Loucy (cell line): ENCODE measurements around the gene PPARG.

Source experiments
- H2AFZ ChIP-seq: fragments of 200-600 bp; sonication (generic); 2 replicates; pipeline ENCODE4 v1.6.0; 2016; ENCODE audit warnings: antibody characterized with exemption, mild to moderate bottlenecking, low read length, moderate library complexity
- H3F3A ChIP-seq: fragments of 200-600 bp; 2 replicates; pipeline ENCODE4 v1.6.0; 2016; ENCODE audit warnings: antibody characterized with exemption, low read depth, mild to moderate bottlenecking
- H3K27me3 ChIP-seq: fragments of 200-600 bp; sonication (generic); 2 replicates; pipeline ENCODE4 v1.6.1; 2014; ENCODE audit warnings: low read length, mild to moderate bottlenecking; ENCODE audit not compliant: insufficient read depth, poor library complexity, severe bottlenecking
- H3K36me3 ChIP-seq: fragments of 200-600 bp; sonication (generic); 2 replicates; pipeline ENCODE4 v1.6.1; 2016; ENCODE audit warnings: low read length; ENCODE audit not compliant: insufficient read depth
- H3K4me1 ChIP-seq: fragments of 200-600 bp; sonication (generic); 2 replicates; pipeline ENCODE4 v1.5.1; 2014; ENCODE audit warnings: low read length, mild to moderate bottlenecking; ENCODE audit not compliant: insufficient read depth, poor library complexity, severe bottlenecking
- H3K4me2 ChIP-seq: fragments of 200-600 bp; sonication (generic); 2 replicates; pipeline ENCODE4 v1.6.0; 2014; ENCODE audit warnings: antibody characterized with exemption, low read length, low read depth, mild to moderate bottlenecking; ENCODE audit not compliant: poor library complexity, severe bottlenecking
- H3K4me3 ChIP-seq: fragments of 200-600 bp; sonication (generic); 2 replicates; pipeline ENCODE4 v1.5.1; 2014; ENCODE audit warnings: low read length, mild to moderate bottlenecking, mixed read lengths; ENCODE audit not compliant: poor library complexity, severe bottlenecking
- H3K79me2 ChIP-seq: fragments of 200-600 bp; sonication (generic); 2 replicates; pipeline ENCODE4 v1.6.1; 2014; ENCODE audit warnings: low read length; ENCODE audit not compliant: insufficient read depth
- H3K9ac ChIP-seq: fragments of 200-600 bp; sonication (generic); 2 replicates; pipeline ENCODE4 v1.6.0; 2014; ENCODE audit warnings: mild to moderate bottlenecking, low read depth, low read length, moderate library complexity; ENCODE audit not compliant: poor library complexity, severe bottlenecking
- H3K9me2 ChIP-seq: fragments of 200-600 bp; sonication (generic); replicated peaks from 2 replicates; pipeline ENCODE4 v1.6.1; 2016; ENCODE audit warnings: low read depth, low read length, mixed read lengths
- H3K9me3 ChIP-seq: fragments of 200-600 bp; sonication (generic); 2 replicates; pipeline ENCODE4 v1.6.1; 2014; ENCODE audit warnings: mild to moderate bottlenecking, antibody characterized with exemption, low read length, low read depth; ENCODE audit not compliant: insufficient read depth
- H4K20me1 ChIP-seq: fragments of 200-600 bp; sonication (generic); 2 replicates; pipeline ENCODE4 v1.6.0; 2014; ENCODE audit warnings: antibody characterized with exemption, low read length, mild to moderate bottlenecking; ENCODE audit not compliant: insufficient read depth, poor library complexity, severe bottlenecking
- EZH2phosphoT487 ChIP-seq: fragments of 200-600 bp; IDR thresholded peaks from 2 replicates; pipeline ENCODE4 v1.6.1; 2018; ENCODE audit warnings: antibody characterized with exemption, mild to moderate bottlenecking, moderate library complexity, borderline replicate concordance
- TF ChIP-seq, protein P1 (sequence below): fragments of 200-600 bp; sonication (generic); conservative IDR thresholded peaks from 2 replicates; pipeline ENCODE4 v1.5.1; 2014; ENCODE audit warnings: mild to moderate bottlenecking, antibody characterized with exemption, low read length

The PPARG gene

DNA sequence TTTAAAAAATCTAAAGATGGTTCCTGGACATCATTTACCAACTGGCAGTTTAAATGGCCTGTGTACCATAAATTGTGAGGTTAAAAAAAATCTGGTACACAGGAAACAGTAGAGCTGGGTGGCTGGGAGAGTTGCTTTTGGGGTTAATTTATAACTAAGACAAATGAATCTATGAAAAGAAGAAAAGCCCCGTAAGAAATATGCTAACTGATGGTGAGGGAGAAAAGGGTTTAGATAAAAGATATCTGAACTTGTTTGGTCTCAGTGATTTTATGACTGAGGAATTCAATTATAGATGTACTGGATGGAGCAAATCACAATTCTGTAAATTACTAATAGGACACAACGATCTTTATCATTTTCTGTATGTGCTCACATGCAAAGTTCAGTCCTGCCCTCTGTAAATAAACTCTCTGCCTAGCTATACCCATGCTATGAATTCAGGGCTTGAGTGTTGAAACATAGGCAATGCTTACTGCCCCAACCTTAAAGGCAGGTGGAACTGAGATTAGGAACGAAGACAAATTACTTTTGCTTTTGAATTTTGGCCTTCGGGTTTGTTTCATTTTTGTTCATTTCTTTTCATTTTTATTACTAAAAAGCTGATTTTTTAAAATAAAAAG is 28.0 kb downstream of the PPARG start:
- Histone ChIP-seq H3K4me1 (no peaks in the 10 kb centered on the region), H3K4me2 (no peak overlapping the region), H3K4me3 (no peak overlapping the region)

DNA sequence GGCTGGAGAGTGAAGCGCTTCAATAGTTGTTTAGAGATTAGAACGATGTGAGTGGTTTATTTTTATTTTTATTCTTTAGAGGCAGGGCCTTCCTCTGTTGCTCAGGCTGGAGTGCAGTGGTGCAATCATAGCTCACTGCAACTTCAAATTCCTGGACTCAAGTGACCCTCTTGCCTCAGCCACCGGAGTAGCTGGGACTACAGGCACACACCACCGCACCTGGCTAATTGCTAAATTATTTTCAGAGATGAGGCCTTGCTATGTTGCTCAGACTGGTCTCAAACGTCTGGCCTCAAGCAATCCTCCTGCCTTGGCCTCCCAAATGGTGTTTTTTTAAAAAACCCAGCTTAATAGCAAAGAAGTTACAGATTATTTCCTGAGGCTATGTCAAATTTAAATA is 29.0 kb downstream of the PPARG start:
- Histone ChIP-seq H3K27me3 (no peaks in the 10 kb centered on the region), H3F3A (no peaks in the 10 kb centered on the region), H3K9me3 (no peaks in the 10 kb centered on the region), H4K20me1 (no peaks in the 10 kb centered on the region), H3K4me1 (no peaks in the 10 kb centered on the region), H3K9me2 (no peaks in the 10 kb centered on the region), H3K9ac (no peak overlapping the region), H3K4me2 (no peak overlapping the region), H3K4me3 (no peak overlapping the region), H2AFZ (no peak overlapping the region), H3K36me3 (no peaks in the 10 kb centered on the region), H3K79me2 (no peaks in the 10 kb centered on the region)
- TF ChIP-seq, protein P1, sequence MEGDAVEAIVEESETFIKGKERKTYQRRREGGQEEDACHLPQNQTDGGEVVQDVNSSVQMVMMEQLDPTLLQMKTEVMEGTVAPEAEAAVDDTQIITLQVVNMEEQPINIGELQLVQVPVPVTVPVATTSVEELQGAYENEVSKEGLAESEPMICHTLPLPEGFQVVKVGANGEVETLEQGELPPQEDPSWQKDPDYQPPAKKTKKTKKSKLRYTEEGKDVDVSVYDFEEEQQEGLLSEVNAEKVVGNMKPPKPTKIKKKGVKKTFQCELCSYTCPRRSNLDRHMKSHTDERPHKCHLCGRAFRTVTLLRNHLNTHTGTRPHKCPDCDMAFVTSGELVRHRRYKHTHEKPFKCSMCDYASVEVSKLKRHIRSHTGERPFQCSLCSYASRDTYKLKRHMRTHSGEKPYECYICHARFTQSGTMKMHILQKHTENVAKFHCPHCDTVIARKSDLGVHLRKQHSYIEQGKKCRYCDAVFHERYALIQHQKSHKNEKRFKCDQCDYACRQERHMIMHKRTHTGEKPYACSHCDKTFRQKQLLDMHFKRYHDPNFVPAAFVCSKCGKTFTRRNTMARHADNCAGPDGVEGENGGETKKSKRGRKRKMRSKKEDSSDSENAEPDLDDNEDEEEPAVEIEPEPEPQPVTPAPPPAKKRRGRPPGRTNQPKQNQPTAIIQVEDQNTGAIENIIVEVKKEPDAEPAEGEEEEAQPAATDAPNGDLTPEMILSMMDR = no peak
- TF ChIP-seq EZH2phosphoT487 = no peak

More for the DNA sequence above, 28.0 kb downstream of the PPARG start:
- Histone ChIP-seq H3K79me2 (no peaks in the 10 kb centered on the region), H3K9me3 (no peaks in the 10 kb centered on the region), H3K27me3 (no peaks in the 10 kb centered on the region), H2AFZ (no peak overlapping the region), H3K9me2 (no peaks in the 10 kb centered on the region), H3F3A (no peaks in the 10 kb centered on the region), H3K9ac (no peak overlapping the region), H4K20me1 (no peaks in the 10 kb centered on the region), H3K36me3 (no peaks in the 10 kb centered on the region)
- TF ChIP-seq, protein P1 = no peak
- no peak for TF ChIP-seq EZH2phosphoT487

DNA sequence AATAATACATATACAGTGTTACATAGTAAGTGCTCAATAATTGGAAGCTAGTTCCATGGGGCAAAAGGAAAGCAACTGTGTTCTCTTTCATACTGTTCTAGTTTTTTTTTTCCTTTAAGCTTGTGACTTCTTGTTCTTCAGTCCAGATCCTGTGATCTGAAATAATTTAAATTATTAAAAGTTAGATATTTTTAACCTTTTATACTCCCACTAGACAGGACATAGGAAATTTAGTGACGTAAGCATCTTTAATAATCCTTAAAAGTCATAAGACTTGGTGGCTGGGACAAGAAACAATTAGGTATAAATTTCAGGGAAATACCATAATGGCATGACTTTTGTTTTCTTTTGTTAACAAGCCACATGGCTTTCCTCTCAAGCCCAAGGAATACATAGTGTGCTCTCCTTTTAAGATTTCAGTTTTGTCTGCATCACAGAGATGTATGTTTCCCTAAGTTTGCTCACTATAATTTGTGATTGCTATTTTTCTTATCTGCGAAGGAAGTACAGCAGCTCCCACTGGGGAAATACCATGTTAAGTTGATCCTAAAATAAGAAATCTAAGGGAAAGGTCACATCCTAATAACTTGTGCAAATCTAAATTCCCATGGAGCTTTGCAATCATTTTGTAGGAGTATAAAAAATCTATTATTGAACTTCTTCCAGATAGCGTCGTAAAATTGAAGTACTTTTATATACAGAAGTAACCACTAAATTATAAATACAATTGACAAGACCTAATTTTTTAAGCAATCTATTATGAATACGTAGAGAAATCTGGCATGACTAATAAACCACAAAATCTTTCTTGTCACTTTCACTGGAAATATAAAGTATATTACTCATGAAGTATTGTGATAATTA is 30.1 kb downstream of the PPARG start:
- Histone ChIP-seq H3K9me2 (no peaks in the 10 kb centered on the region), H3K9me3 (no peaks in the 10 kb centered on the region), H3K4me3 (no peak overlapping the region), H3K4me2 (no peak overlapping the region), H3K27me3 (no peaks in the 10 kb centered on the region), H3F3A (no peaks in the 10 kb centered on the region), H3K79me2 (no peaks in the 10 kb centered on the region), H2AFZ (no peak overlapping the region), H3K9ac (no peak overlapping the region), H3K36me3 (no peaks in the 10 kb centered on the region), H4K20me1 (no peaks in the 10 kb centered on the region), H3K4me1 (no peaks in the 10 kb centered on the region)
- TF ChIP-seq EZH2phosphoT487 = no peak
- TF ChIP-seq, protein P1 = no peak
